Measurements from ENCODE around the gene SERPINB12. TPM values are rescaled to one million over a fixed set of nuclear protein-coding genes. Genes with fewer than 3 reads are reported as not detected.
A peak's percentile ranks its signal among the peaks of the same experiment; 100 is the strongest.

SERPINB12 gene
- total and polyA plus RNA-seq, 5 donors: not detected

GRCh38 chr18:63518178-63519012, 23.8 kb upstream of the SERPINB12 start:
- Histone ChIP-seq H3K27me3 (ENCODE audit: control insufficient read depth, insufficient read depth) (no peaks in the 10 kb centered on the region), H3K4me3 (ENCODE audit: low read length) (no peak overlapping the region), H3K9me3 (ENCODE audit: control insufficient read depth, low read length) (no peaks in the 10 kb centered on the region), H3K27ac (ENCODE audit: low read length) (no peak overlapping the region), H3K4me1 (ENCODE audit: control insufficient read depth, insufficient read depth, low read length) (no peaks in the 10 kb centered on the region)
- DNase-seq (no peak), ATAC-seq (peak; percentile 80 to 82)
- intact Hi-C loops (cut with DNase I): loop anchor here (2.0 to 10.0 kb wide), 5 partner anchors 56 to 419 kb away; no protein-coding TSS in a partner anchor
- WGBS: 31% methylated on average over 16 of the region's 16 CpGs

- no peaks in the 10 kb centered on the region for H3K9me3 ChIP-seq (ENCODE audit: control insufficient read depth, low read length)
- H3K4me1 ChIP-seq (ENCODE audit: control insufficient read depth, insufficient read depth, low read length): no peaks in the 10 kb centered on the region
- WGBS: 77% methylated on average over 3 of the region's 3 CpGs
- H3K27me3 ChIP-seq (ENCODE audit: control insufficient read depth, insufficient read depth): no peaks in the 10 kb centered on the region
- H3K4me3 ChIP-seq (ENCODE audit: low read length): no peak overlapping the region
- intact Hi-C loops (cut with DNase I): loop anchor here in 2 of 4 donors (10.0 kb wide), 1 partner anchor 325 kb away; no protein-coding TSS in a partner anchor
- no peak for ATAC-seq
- no peak overlapping the region for H3K27ac ChIP-seq (ENCODE audit: low read length)
- no peak for DNase-seq
These were observed 22.0 kb upstream of the SERPINB12 start for GRCh38 chr18:63520053-63520685.

- WGBS: 63% methylated on average over 4 of the region's 4 CpGs
- H3K27ac ChIP-seq (ENCODE audit: low read length): no peak overlapping the region
- H3K9me3 ChIP-seq (ENCODE audit: control insufficient read depth, low read length): no peaks in the 10 kb centered on the region
- no peak for ATAC-seq
- no peak overlapping the region for H3K4me3 ChIP-seq (ENCODE audit: low read length)
- H3K27me3 ChIP-seq (ENCODE audit: control insufficient read depth, insufficient read depth): no peaks in the 10 kb centered on the region
- DNase-seq: no peak
- intact Hi-C loops (cut with DNase I): loop anchor here in 2 of 4 donors (10.0 kb wide), 1 partner anchor 321 kb away; no protein-coding TSS in a partner anchor
- H3K4me1 ChIP-seq (ENCODE audit: control insufficient read depth, insufficient read depth, low read length): no peaks in the 10 kb centered on the region
These were observed 18.5 kb upstream of the SERPINB12 start for GRCh38 chr18:63523660-63524059.

- Histone ChIP-seq H3K27me3 (ENCODE audit: control insufficient read depth, insufficient read depth) (no peaks in the 10 kb centered on the region), H3K4me1 (ENCODE audit: control insufficient read depth, insufficient read depth, low read length) (peaks cover 2% of the 10 kb centered on the region), H3K4me3 (ENCODE audit: low read length) (no peak overlapping the region), H3K27ac (ENCODE audit: low read length) (no peak overlapping the region), H3K9me3 (ENCODE audit: control insufficient read depth, low read length) (no peaks in the 10 kb centered on the region)
- intact Hi-C loops (cut with DNase I): loop anchor here in 2 of 4 donors (10.0 kb wide), 1 partner anchor 318 kb away; no protein-coding TSS in a partner anchor
- DNase-seq (no peak), ATAC-seq (no peak)
These were observed 14.9 kb upstream of the SERPINB12 start for GRCh38 chr18:63527251-63527650.

GRCh38 chr18:63528863-63529492, 13.2 kb upstream of the SERPINB12 start:
- DNase-seq: no peak
- H3K9me3 ChIP-seq (ENCODE audit: control insufficient read depth, low read length): no peaks in the 10 kb centered on the region
- no peak for ATAC-seq
- H3K27ac ChIP-seq (ENCODE audit: low read length): no peak overlapping the region
- WGBS: 35% methylated on average over 5 of the region's 5 CpGs
- no peak overlapping the region for H3K4me3 ChIP-seq (ENCODE audit: low read length)
- peaks cover 2% of the 10 kb centered on the region for H3K4me1 ChIP-seq (ENCODE audit: control insufficient read depth, insufficient read depth, low read length)
- no peaks in the 10 kb centered on the region for H3K27me3 ChIP-seq (ENCODE audit: control insufficient read depth, insufficient read depth)
- intact Hi-C loops (cut with DNase I): loop anchor here in 2 of 4 donors (10.0 kb wide), 1 partner anchor 316 kb away; no protein-coding TSS in a partner anchor

- Histone ChIP-seq H3K4me1 (ENCODE audit: control insufficient read depth, insufficient read depth, low read length) (peaks cover 2% of the 10 kb centered on the region), H3K27me3 (ENCODE audit: control insufficient read depth, insufficient read depth) (no peaks in the 10 kb centered on the region), H3K9me3 (ENCODE audit: control insufficient read depth, low read length) (no peaks in the 10 kb centered on the region), H3K4me3 (ENCODE audit: low read length) (no peak overlapping the region), H3K27ac (ENCODE audit: low read length) (no peak overlapping the region)
- ATAC-seq (no peak), DNase-seq (no peak)
- 93% methylated on average over 2 of the region's 2 CpGs for WGBS
- intact Hi-C loops (cut with DNase I): no loop called here
These were observed 9.7 kb upstream of the SERPINB12 start for GRCh38 chr18:63532471-63532870.

- H3K27me3 ChIP-seq (ENCODE audit: control insufficient read depth, insufficient read depth): no peaks in the 10 kb centered on the region
- no peak overlapping the region for H3K4me3 ChIP-seq (ENCODE audit: low read length)
- ATAC-seq (no peak), DNase-seq (no peak)
- WGBS: 52% methylated on average over 4 of the region's 4 CpGs
- H3K9me3 ChIP-seq (ENCODE audit: control insufficient read depth, low read length): no peaks in the 10 kb centered on the region
- intact Hi-C loops (cut with DNase I): no loop called here
- no peak overlapping the region for H3K27ac ChIP-seq (ENCODE audit: low read length)
- no peaks in the 10 kb centered on the region for H3K4me1 ChIP-seq (ENCODE audit: control insufficient read depth, insufficient read depth, low read length)
These were observed 7.6 kb upstream of the SERPINB12 start for GRCh38 chr18:63534615-63535014.

GRCh38 chr18:63539904-63540510, 2.2 kb upstream of the SERPINB12 start:
- WGBS: 46% methylated on average over 3 of the region's 3 CpGs
- H3K4me3 ChIP-seq (ENCODE audit: low read length): no peak overlapping the region
- DNase-seq (no peak), ATAC-seq (no peak)
- H3K27me3 ChIP-seq (ENCODE audit: control insufficient read depth, insufficient read depth): no peaks in the 10 kb centered on the region
- no peaks in the 10 kb centered on the region for H3K4me1 ChIP-seq (ENCODE audit: control insufficient read depth, insufficient read depth, low read length)
- no peaks in the 10 kb centered on the region for H3K9me3 ChIP-seq (ENCODE audit: control insufficient read depth, low read length)
- H3K27ac ChIP-seq (ENCODE audit: low read length): no peak overlapping the region
- intact Hi-C loops (cut with DNase I): no loop called here

GRCh38 chr18:63544017-63544416, 1.8 kb downstream of the SERPINB12 start:
- WGBS: 87% methylated on average over 2 of the region's 2 CpGs
- intact Hi-C loops (cut with DNase I): no loop called here
- DNase-seq: no peak
- Histone ChIP-seq H3K4me1 (ENCODE audit: control insufficient read depth, insufficient read depth, low read length) (no peaks in the 10 kb centered on the region), H3K9me3 (ENCODE audit: control insufficient read depth, low read length) (no peaks in the 10 kb centered on the region), H3K27ac (ENCODE audit: low read length) (no peak overlapping the region), H3K4me3 (ENCODE audit: low read length) (no peak overlapping the region), H3K27me3 (ENCODE audit: control insufficient read depth, insufficient read depth) (no peaks in the 10 kb centered on the region)
- no peak for ATAC-seq

GRCh38 chr18:63545000-63545399, 2.8 kb downstream of the SERPINB12 start:
- DNase-seq: no peak
- intact Hi-C loops (cut with DNase I): no loop called here
- no peak for ATAC-seq
- Histone ChIP-seq H3K9me3 (ENCODE audit: control insufficient read depth, low read length) (no peaks in the 10 kb centered on the region), H3K27ac (ENCODE audit: low read length) (no peak overlapping the region), H3K4me1 (ENCODE audit: control insufficient read depth, insufficient read depth, low read length) (no peaks in the 10 kb centered on the region), H3K27me3 (ENCODE audit: control insufficient read depth, insufficient read depth) (no peaks in the 10 kb centered on the region), H3K4me3 (ENCODE audit: low read length) (no peak overlapping the region)
- 72% methylated on average over 3 of the region's 3 CpGs for WGBS
